AG09319 (cell line): ENCODE measurements around the gene ABHD6.
A peak's percentile ranks its signal among the peaks of the same experiment; 100 is the strongest.
"Not testable (repeated sequence)": the region's sequence is repeated elsewhere in the genome, so short reads cannot be mapped to it uniquely, and the experiment has no call there.

Experiments
- DNase-seq: peaks from one replicate; pipeline ENCODE4 v3.0.0-alpha.2; 2010; ENCODE audit warnings: low read depth; ENCODE audit errors: extremely low read depth
- CTCF ChIP-seq: IDR thresholded peaks from 2 replicates; pipeline ENCODE4 v1.5.1; 2011; ENCODE audit warnings: low read depth, mild to moderate bottlenecking, inconsistent platforms, low read length, moderate library complexity

ABHD6 gene

GRCh38 chr3:58270485-58270884 is 32.9 kb downstream of the ABHD6 start:
- TF ChIP-seq CTCF = no peak
- DNase-seq = no peak

- no peak for TF ChIP-seq CTCF
- peak; percentile 69 for DNase-seq
Measured at GRCh38 chr3:58271901-58272501, 34.4 kb downstream of the ABHD6 start.

- no peak for DNase-seq
Measured at GRCh38 chr3:58272891-58273290, 35.3 kb downstream of the ABHD6 start.

GRCh38 chr3:58273362-58273761 is 35.8 kb downstream of the ABHD6 start:
- DNase-seq = not testable (repeated sequence)

More at GRCh38 chr3:58272891-58273290, 35.3 kb downstream of the ABHD6 start:
- no peak for TF ChIP-seq CTCF

GRCh38 chr3:58274027-58274614 is 36.5 kb downstream of the ABHD6 start:
- TF ChIP-seq CTCF = no peak
- DNase-seq = no peak

- no peak for TF ChIP-seq CTCF
- no peak for DNase-seq
Measured at GRCh38 chr3:58281069-58281468, 43.5 kb downstream of the ABHD6 start.

- no peak for DNase-seq
- no peak for TF ChIP-seq CTCF
Measured at GRCh38 chr3:58285334-58285733, 47.7 kb downstream of the ABHD6 start.

- DNase-seq = no peak
- TF ChIP-seq CTCF = no peak
Measured at GRCh38 chr3:58287354-58287753, 49.8 kb downstream of the ABHD6 start.
